Measurements from ENCODE around the gene CCNB2. TPM values are rescaled to one million over a fixed set of nuclear protein-coding genes. Genes with fewer than 3 reads are reported as not detected.

Gene CCNB2
- total and polyA plus RNA-seq, 10 of the 15 experiments (the other 5 are each of a cell fraction or from before 2014, with no cell fraction given): 74.1 to 211 (median 103) TPM

- TF ChIP-seq E4F1 (IDR thresholded peaks at IDR 0.05; ENCODE audit: borderline replicate concordance, partially characterized antibody) (no peak), TBL1XR1 (IDR thresholded peaks at IDR 0.05; ENCODE audit: low read depth, low read length) (no peak)
Observed at GRCh38 chr15:59116141-59116540, 11.2 kb downstream of the CCNB2 start (continued).

- FAIRE-seq: no peak
- ATAC-seq: no peak
- H3K9ac ChIP-seq (ENCODE audit: control insufficient read depth, insufficient read depth, low read length): no peak overlapping the region
- no peaks in the 10 kb centered on the region for H3K27me3 ChIP-seq (replicated peaks in 1 of 2; ENCODE audit: control insufficient read depth in 2 of 2, insufficient read depth in 2 of 2, low read length in 1 of 2)
- intact Hi-C loops (cut with micrococcal nuclease; ENCODE audit: unreplicated experiment): no loop called here
- no TSS peak for BruUV-seq (replicated peaks)
- H3K79me2 ChIP-seq (ENCODE audit: control insufficient read depth, insufficient read depth, low read length): no peaks in the 10 kb centered on the region
- CTCF ChIA-PET: interaction anchor here (1.0 to 1.4 kb wide), 3 partner anchors 10 to 375 kb away, joined by 3 to 6 read pairs (median 3); no protein-coding TSS in a partner anchor
- no peaks in the 10 kb centered on the region for H3K9me3 ChIP-seq (replicated peaks; ENCODE audit: control insufficient read depth, insufficient read depth, low read length)
- H3K4me2 ChIP-seq (ENCODE audit: control insufficient read depth, insufficient read depth): no peak overlapping the region
- WGBS (ENCODE audit: insufficient coverage, insufficient replicate concordance, low lambda C conversion rate, missing lambda C conversion rate): 96% methylated on average over 6 of the region's 6 CpGs
- RAD21 ChIA-PET (ENCODE audit: unreplicated experiment): no interaction called here
- TF ChIP-seq HSF1 (IDR thresholded peaks at IDR 0.05; ENCODE audit: low read depth, low read length): no peak
- TF ChIP-seq SPI1 (IDR thresholded peaks at IDR 0.05; ENCODE audit: borderline replicate concordance, insufficient read depth, low read depth, low read length): no peak
- no peak for TF ChIP-seq ASH2L (IDR thresholded peaks at IDR 0.05; ENCODE audit: borderline replicate concordance, low read depth)
- no peak for TF ChIP-seq CEBPB (IDR thresholded peaks at IDR 0.05; ENCODE audit: borderline replicate concordance in 1 of 2, low read depth in 2 of 2, low read length in 2 of 2)
- no peaks in the 10 kb centered on the region for H3K4me1 ChIP-seq (ENCODE audit: control insufficient read depth, insufficient read depth, low read length)
- H3K27ac ChIP-seq (ENCODE audit: control insufficient read depth, insufficient read depth): no peak overlapping the region
- in situ Hi-C loops (cut with MboI): no loop called here
- no peak overlapping the region for H2AFZ ChIP-seq (ENCODE audit: control insufficient read depth, low read depth, low read length)
- DNase-seq (ENCODE audit: low read depth, low spot score): no peak
- no peaks in the 10 kb centered on the region for H4K20me1 ChIP-seq (ENCODE audit: control insufficient read depth, insufficient read depth)
- SMC1A ChIA-PET (ENCODE audit: uncharacterized antibody, unreplicated experiment): interaction anchor here (3.3 kb wide), 1 partner anchor 10 kb away, joined by 11 read pairs; no protein-coding TSS in a partner anchor
- H3K36me3 ChIP-seq (ENCODE audit: control insufficient read depth in 2 of 2, insufficient read depth in 2 of 2, low read length in 1 of 2): peaks cover 20 to 43% of the 10 kb centered on the region in 2 experiments
- H3K4me3 ChIP-seq: no peak overlapping the region
- POLR2A ChIA-PET: interaction anchor here (1.0 kb wide), 1 partner anchor 10 kb away, joined by 5 read pairs; no protein-coding TSS in a partner anchor
Observed at GRCh38 chr15:59116771-59117170, 11.8 kb downstream of the CCNB2 start.

Measured in GM12878 (cell line).